ENCODE results near the gene NPTX2. TPM values are rescaled to one million over a fixed set of nuclear protein-coding genes. Genes with fewer than 3 reads are reported as not detected.
A peak's percentile ranks its signal among the peaks of the same experiment; 100 is the strongest.

The NPTX2 gene
- total RNA-seq, 6 donors from 2014 or later = 0.30 to 1.3 (median 0.95) TPM; not detected in 2

GRCh38 chr7:98627413-98627790 is 10.3 kb downstream of the NPTX2 start:
- TF ChIP-seq CTCF (IDR thresholded peaks at IDR 0.05) (no peak), EP300 (IDR thresholded peaks at IDR 0.05) (no peak), POLR2AphosphoS5 (IDR thresholded peaks at IDR 0.05) (no peak), POLR2A (IDR thresholded peaks at IDR 0.05) (no peak)
- Histone ChIP-seq H3K9me3 (peaks cover 0 to 3% (median 0%) of the 10 kb centered on the region in 4 donors), H3K27ac (no peak overlapping the region), H3K36me3 (no peaks in the 10 kb centered on the region), H3K4me1 (no peaks in the 10 kb centered on the region), H3K4me3 (no peak overlapping the region), H3K27me3 (no peaks in the 10 kb centered on the region)
- WGBS, 2 donors = 69 to 85% methylated on average over 6 to 8 of the region's 8 CpGs
- ATAC-seq (ENCODE audit: low FRiP score in 2 of 2) = peak; percentile 2 to 4
- DNase-seq = no peak

GRCh38 chr7:98628418-98628817 is 11.3 kb downstream of the NPTX2 start:
- no peak overlapping the region for H3K27ac ChIP-seq
- no peak overlapping the region for H3K4me3 ChIP-seq
- DNase-seq = no peak
- no peaks in the 10 kb centered on the region for H3K36me3 ChIP-seq
- peaks cover 0 to 3% (median 0%) of the 10 kb centered on the region in 4 donors for H3K9me3 ChIP-seq
- H3K4me1 ChIP-seq = no peaks in the 10 kb centered on the region
- 77 to 82% methylated on average over 10 to 16 of the region's 16 CpGs for WGBS, 2 donors
- no peaks in the 10 kb centered on the region for H3K27me3 ChIP-seq
- TF ChIP-seq POLR2A (IDR thresholded peaks at IDR 0.05) (no peak), EP300 (IDR thresholded peaks at IDR 0.05) (no peak), CTCF (IDR thresholded peaks at IDR 0.05) (no peak), POLR2AphosphoS5 (IDR thresholded peaks at IDR 0.05) (no peak)
- ATAC-seq (ENCODE audit: low FRiP score in 2 of 2) = no peak

- no peak for DNase-seq
- H3K27me3 ChIP-seq = no peaks in the 10 kb centered on the region
- WGBS, 2 donors = 36 to 43% methylated on average over 11 to 13 of the region's 13 CpGs
These were observed 11.9 kb downstream of the NPTX2 start for GRCh38 chr7:98629001-98629431.

GRCh38 chr7:98630149-98630548 is 13.1 kb downstream of the NPTX2 start:
- ATAC-seq (ENCODE audit: low FRiP score in 2 of 2) (no peak), DNase-seq (no peak)
- no peak overlapping the region for H3K27ac ChIP-seq
- WGBS, 2 donors = 78 to 79% methylated on average over 9 of the region's 9 CpGs
- no peaks in the 10 kb centered on the region for H3K36me3 ChIP-seq
- H3K9me3 ChIP-seq = peaks cover 0 to 3% (median 0%) of the 10 kb centered on the region in 4 donors
- TF ChIP-seq POLR2AphosphoS5 (IDR thresholded peaks at IDR 0.05) (no peak), CTCF (IDR thresholded peaks at IDR 0.05) (no peak), EP300 (IDR thresholded peaks at IDR 0.05) (no peak), POLR2A (IDR thresholded peaks at IDR 0.05) (no peak)
- H3K4me1 ChIP-seq = no peaks in the 10 kb centered on the region
- H3K27me3 ChIP-seq = no peaks in the 10 kb centered on the region
- no peak overlapping the region for H3K4me3 ChIP-seq

More at GRCh38 chr7:98629001-98629431, 11.9 kb downstream of the NPTX2 start:
- Histone ChIP-seq H3K9me3 (peaks cover 0 to 3% (median 0%) of the 10 kb centered on the region in 4 donors), H3K36me3 (no peaks in the 10 kb centered on the region), H3K4me1 (no peaks in the 10 kb centered on the region), H3K27ac (no peak overlapping the region), H3K4me3 (no peak overlapping the region)
- no peak for ATAC-seq (ENCODE audit: low FRiP score in 2 of 2)
- no peak for TF ChIP-seq EP300 (IDR thresholded peaks at IDR 0.05)

- no peak for DNase-seq
- no peak for ATAC-seq (ENCODE audit: low FRiP score in 2 of 2)
- H3K4me3 ChIP-seq = no peak overlapping the region
- no peak for TF ChIP-seq CTCF (IDR thresholded peaks at IDR 0.05)
- no peak for TF ChIP-seq POLR2A (IDR thresholded peaks at IDR 0.05)
- TF ChIP-seq EP300 (IDR thresholded peaks at IDR 0.05) = no peak
- no peak for TF ChIP-seq POLR2AphosphoS5 (IDR thresholded peaks at IDR 0.05)
- H3K36me3 ChIP-seq = no peaks in the 10 kb centered on the region
- WGBS, 2 donors = 43 to 77% methylated on average over 3 of the region's 3 CpGs
- peaks cover 0 to 3% (median 0%) of the 10 kb centered on the region in 4 donors for H3K9me3 ChIP-seq
- no peak overlapping the region for H3K27ac ChIP-seq
- H3K4me1 ChIP-seq = no peaks in the 10 kb centered on the region
- no peaks in the 10 kb centered on the region for H3K27me3 ChIP-seq
These were observed 13.7 kb downstream of the NPTX2 start for GRCh38 chr7:98630770-98631169.

Measured in upper lobe of left lung (tissue), 6 donors.